Naive thymus-derived CD4-positive, alpha-beta T cell (primary cell): Measurements from ENCODE around the gene PTGES. TPM values are rescaled to one million over a fixed set of nuclear protein-coding genes. Genes with fewer than 3 reads are reported as not detected.
"Not testable (repeated sequence)": the region's sequence is repeated elsewhere in the genome, so short reads cannot be mapped to it uniquely, and the experiment has no call there.

Experiments
- ATAC-seq: fragments of 150-1000 bp; cut with Tn5 transposase; 2 replicates; pipeline ENCODE4 v1.10.0; 2021; ENCODE audit warnings: mild to moderate bottlenecking, moderate library complexity
- CTCF ChIA-PET: fragments of 350-600 bp; sonication (Branson Sonifier 250); formaldehyde crosslinking; loops from one replicate; lab custom pipeline; 2021; ENCODE audit warnings: antibody characterized with exemption; lab: Charles Lee
- POLR2A ChIA-PET: fragments of 350-600 bp; sonication (Branson Sonifier 250); formaldehyde crosslinking; loops from one replicate; lab custom pipeline; 2021; ENCODE audit warnings: antibody characterized with exemption, inconsistent platforms; lab: Charles Lee
- DNase-seq, 9 donors: peaks; one replicate each; pipeline versions ENCODE4 v3.0.0 to v3.0.0-alpha.2; 2020 to 2022; ENCODE audit warnings: mixed read lengths in 1 of 9
- H3K27ac ChIP-seq: one replicate; pipeline ENCODE4 v1.7.0; 2013; ENCODE audit warnings: mild to moderate bottlenecking, low read depth, low read length, moderate library complexity
- H3K27me3 ChIP-seq, 2 donors: one replicate each; pipeline ENCODE4 v1.7.0; 2013; ENCODE audit warnings: low read length in 2 of 2, mild to moderate bottlenecking in 2 of 2, moderate library complexity in 2 of 2; ENCODE audit not compliant: control insufficient read depth in 2 of 2, insufficient read depth in 2 of 2
- H3K36me3 ChIP-seq, 3 experiments: 1 replicate in 2 of 3; 2 replicates in 1 of 3; pipeline ENCODE4 v1.7.0; 2013; ENCODE audit warnings: low read length in 3 of 3, mild to moderate bottlenecking in 3 of 3, moderate library complexity in 1 of 3; ENCODE audit not compliant: insufficient read depth in 3 of 3, control insufficient read depth in 2 of 3
- H3K4me1 ChIP-seq, 2 donors: one replicate each; pipeline ENCODE4 v1.7.0; 2013; ENCODE audit warnings: low read length in 2 of 2, mild to moderate bottlenecking in 2 of 2, moderate library complexity in 1 of 2; ENCODE audit not compliant: control insufficient read depth in 2 of 2, insufficient read depth in 2 of 2
- H3K4me3 ChIP-seq: 2 replicates; pipeline ENCODE4 v1.7.0; 2013; ENCODE audit warnings: mild to moderate bottlenecking, low read length
- H3K9me3 ChIP-seq, 3 experiments: 1 replicate in 2 of 3; 2 replicates in 1 of 3; pipeline ENCODE4 v1.7.0; 2013; ENCODE audit warnings: low read length in 3 of 3; ENCODE audit not compliant: control insufficient read depth in 2 of 3
- H3K27ac Mint-ChIP-seq, 9 donors: one replicate each; pipeline ENCODE4 v1.8.0; 2020 to 2022; ENCODE audit warnings: mixed read lengths in 9 of 9, mild to moderate bottlenecking in 8 of 9, moderate library complexity in 5 of 9, inconsistent platforms in 2 of 9
- H3K27me3 Mint-ChIP-seq, 5 donors: one replicate each; pipeline ENCODE4 v1.8.0; 2021 to 2022; ENCODE audit warnings: mixed read lengths in 5 of 5, mild to moderate bottlenecking in 1 of 5
- H3K36me3 Mint-ChIP-seq, 5 donors: one replicate each; pipeline ENCODE4 v1.8.0; 2020 to 2022; ENCODE audit warnings: mixed read lengths in 5 of 5, mild to moderate bottlenecking in 3 of 5, inconsistent platforms in 1 of 5
- H3K4me1 Mint-ChIP-seq, 7 donors: one replicate each; pipeline ENCODE4 v1.8.0; 2020 to 2022; ENCODE audit warnings: mixed read lengths in 7 of 7, mild to moderate bottlenecking in 3 of 7, inconsistent platforms in 1 of 7
- H3K4me3 Mint-ChIP-seq, 10 donors: one replicate each; pipeline ENCODE4 v1.8.0; 2020 to 2022; ENCODE audit warnings: mild to moderate bottlenecking in 10 of 10, mixed read lengths in 10 of 10, moderate library complexity in 6 of 10, inconsistent platforms in 2 of 10
- H3K9me3 Mint-ChIP-seq, 11 donors: one replicate each; pipeline ENCODE4 v1.8.0; 2020 to 2022; ENCODE audit warnings: mixed read lengths in 11 of 11, mild to moderate bottlenecking in 4 of 11, inconsistent platforms in 1 of 11, moderate library complexity in 1 of 11
- intact Hi-C, 2 donors: fragments of 100-400 bp; cut with micrococcal nuclease; formaldehyde crosslinking; loops; one replicate each; pipeline ENCODE4 v1.15.1; 2023
- polyA plus RNA-seq, 2 donors: library from polyadenylated mRNA; unstranded; fragments of 300-500 nt; fragmentation: Illumina TruSeq; gene quantifications; one replicate each; pipeline ENCODE4 v1.2.3, GENCODE V29; 2021
- total RNA-seq, 6 experiments: library from RNA in 5 of 6; stranded (reverse) in 5 of 6; gene quantifications; 1 replicate in 5 of 6; 2 replicates in 1 of 6; pipeline ENCODE4 v1.2.3 and lab custom pipeline; 2021 to 2026

Gene PTGES
- total and polyA plus RNA-seq, 7 experiments from 2014 or later: 0.19 to 1.1 (median 0.50) TPM; not detected in 4

- Histone ChIP-seq H3K9me3 (no peaks in the 10 kb centered on the region), H3K27ac (no peak overlapping the region), H3K36me3 (no peaks in the 10 kb centered on the region), H3K27me3 (no peaks in the 10 kb centered on the region), H3K4me1 (no peaks in the 10 kb centered on the region), H3K4me3 (no peak overlapping the region)
- peak; percentile 29 for ATAC-seq
- Mint-ChIP-seq H3K4me3 (no peak overlapping the region), H3K4me1 (peaks cover 0 to 4% (median 2%) of the 10 kb centered on the region in 7 donors), H3K9me3 (peaks cover 0 to 2% (median 0%) of the 10 kb centered on the region in 11 donors), H3K27me3 (peaks cover 0 to 3% (median under 1%) of the 10 kb centered on the region in 5 donors), H3K36me3 (no peaks in the 10 kb centered on the region), H3K27ac (no peak overlapping the region)
- ChIA-PET CTCF (interaction anchor here (0.6 to 1.2 kb wide), 2 partner anchors 20 to 21 kb away, joined by 3 to 5 read pairs; no protein-coding TSS in a partner anchor), POLR2A (no interaction called here)
- no peak for DNase-seq
- intact Hi-C loops: no loop called here
Observed at GRCh38 chr9:129762985-129763926, 10.4 kb upstream of the PTGES start.

GRCh38 chr9:129762370-129762984 lies 9.6 kb upstream of the PTGES start:
- H3K4me3 ChIP-seq, H3K36me3 ChIP-seq, intact Hi-C loops, H3K4me3 Mint-ChIP-seq, H3K27ac ChIP-seq, H3K36me3 Mint-ChIP-seq, H3K4me1 Mint-ChIP-seq, DNase-seq, H3K4me1 ChIP-seq, H3K27ac Mint-ChIP-seq, H3K9me3 ChIP-seq, H3K27me3 ChIP-seq, H3K9me3 Mint-ChIP-seq, H3K27me3 Mint-ChIP-seq, POLR2A ChIA-PET: not testable (repeated sequence)
- peak; percentile 82 for ATAC-seq
- CTCF ChIA-PET: interaction anchor here (0.7 to 1.2 kb wide), 2 partner anchors 11 to 22 kb away, joined by 3 to 5 read pairs; no protein-coding TSS in a partner anchor

- ChIA-PET CTCF (interaction anchor here (0.7 kb wide), 1 partner anchor 11 kb away, joined by 3 read pairs; no protein-coding TSS in a partner anchor), POLR2A (no interaction called here)
- intact Hi-C loops: no loop called here
- Histone ChIP-seq H3K9me3 (no peaks in the 10 kb centered on the region), H3K27ac (no peak overlapping the region), H3K27me3 (no peaks in the 10 kb centered on the region), H3K36me3 (no peaks in the 10 kb centered on the region), H3K4me3 (no peak overlapping the region), H3K4me1 (no peaks in the 10 kb centered on the region)
- no peak overlapping the region for H3K27ac Mint-ChIP-seq
- H3K4me3 Mint-ChIP-seq: no peak overlapping the region
- H3K4me1 Mint-ChIP-seq: peaks cover 0 to 15% (median 13%) of the 10 kb centered on the region in 7 donors
- H3K36me3 Mint-ChIP-seq: no peaks in the 10 kb centered on the region
- peaks cover 0 to 2% (median 0%) of the 10 kb centered on the region in 11 donors for H3K9me3 Mint-ChIP-seq
- ATAC-seq (no peak), DNase-seq (no peak)
- peaks cover 0 to 6% (median 0%) of the 10 kb centered on the region in 5 donors for H3K27me3 Mint-ChIP-seq
Observed at GRCh38 chr9:129761901-129762369, 9.1 kb upstream of the PTGES start.

GRCh38 chr9:129761293-129761900 lies 8.6 kb upstream of the PTGES start:
- ATAC-seq (no peak), DNase-seq (no peak)
- H3K27me3 Mint-ChIP-seq: peaks cover 0 to 7% (median 0%) of the 10 kb centered on the region in 5 donors
- Histone ChIP-seq H3K4me3 (no peak overlapping the region), H3K4me1 (no peaks in the 10 kb centered on the region), H3K36me3 (no peaks in the 10 kb centered on the region), H3K27ac (no peak overlapping the region), H3K27me3 (no peaks in the 10 kb centered on the region), H3K9me3 (no peaks in the 10 kb centered on the region)
- peaks cover 0 to 2% (median 0%) of the 10 kb centered on the region in 11 donors for H3K9me3 Mint-ChIP-seq
- intact Hi-C loops: no loop called here
- ChIA-PET CTCF (interaction anchor here (0.7 kb wide), 1 partner anchor 12 kb away, joined by 3 read pairs; no protein-coding TSS in a partner anchor), POLR2A (no interaction called here)
- no peaks in the 10 kb centered on the region for H3K36me3 Mint-ChIP-seq
- H3K4me1 Mint-ChIP-seq: peaks cover 0 to 19% (median 15%) of the 10 kb centered on the region in 7 donors
- H3K4me3 Mint-ChIP-seq: no peak overlapping the region
- H3K27ac Mint-ChIP-seq: no peak overlapping the region

GRCh38 chr9:129760784-129761183 lies 7.9 kb upstream of the PTGES start:
- H3K9me3 ChIP-seq, ATAC-seq, H3K9me3 Mint-ChIP-seq, H3K27ac ChIP-seq, H3K4me1 ChIP-seq, POLR2A ChIA-PET, H3K4me3 Mint-ChIP-seq, H3K27ac Mint-ChIP-seq, CTCF ChIA-PET, H3K27me3 ChIP-seq, H3K27me3 Mint-ChIP-seq, H3K36me3 ChIP-seq, DNase-seq, H3K36me3 Mint-ChIP-seq, intact Hi-C loops, H3K4me3 ChIP-seq: not testable (repeated sequence)
- H3K4me1 Mint-ChIP-seq: peaks cover 0 to 25% (median 15%) of the 10 kb centered on the region in 7 donors

GRCh38 chr9:129759804-129760502 lies 7.1 kb upstream of the PTGES start:
- intact Hi-C loops: no loop called here
- ChIA-PET CTCF (interaction anchor here (0.6 to 1.0 kb wide), 3 partner anchors 24 to 594 kb away, joined by 3 read pairs; no protein-coding TSS in a partner anchor), POLR2A (no interaction called here)
- no peaks in the 10 kb centered on the region for H3K27me3 ChIP-seq
- no peaks in the 10 kb centered on the region for H3K9me3 Mint-ChIP-seq
- H3K27me3 Mint-ChIP-seq: peaks cover 0 to 7% (median 0%) of the 10 kb centered on the region in 5 donors
- no peak for DNase-seq
- H3K36me3 ChIP-seq: no peaks in the 10 kb centered on the region
- H3K4me3 ChIP-seq: no peak overlapping the region
- H3K36me3 Mint-ChIP-seq: no peaks in the 10 kb centered on the region
- H3K9me3 ChIP-seq: no peaks in the 10 kb centered on the region
- no peak overlapping the region for H3K27ac Mint-ChIP-seq
- H3K27ac ChIP-seq: no peak overlapping the region
- no peak for ATAC-seq
- no peaks in the 10 kb centered on the region for H3K4me1 ChIP-seq
- peaks cover 0 to 25% (median 15%) of the 10 kb centered on the region in 7 donors for H3K4me1 Mint-ChIP-seq
- no peak overlapping the region for H3K4me3 Mint-ChIP-seq
